GM12878 (cell line): ENCODE measurements around the gene THADA. TPM values are rescaled to one million over a fixed set of nuclear protein-coding genes. Genes with fewer than 3 reads are reported as not detected.

Experiments used
- ATAC-seq: fragments of 200-7000 bp; cut with Tn5 transposase; 3 replicates; pipeline ENCODE4 v1.9.1; 2020; ENCODE audit warnings: mild to moderate bottlenecking, moderate library complexity
- BruUV-seq: library from RNA; stranded (reverse); fragments of 400-500 nt; replicated peaks from 2 replicates; lab custom pipeline; 2021; lab: Mats Ljungman, UMichigan
- CTCF ChIA-PET: fragments of 300-600 bp; sonication (Branson Sonifier 250); formaldehyde crosslinking; extraction: SDS; loops from one replicate; lab custom pipeline; 2021; ENCODE audit warnings: inconsistent platforms; lab: Yijun Ruan, JAX
- POLR2A ChIA-PET: fragments of 350-600 bp; formaldehyde crosslinking; extraction: SDS; loops from one replicate; lab custom pipeline; 2021; ENCODE audit warnings: inconsistent platforms; lab: Charles Lee
- RAD21 ChIA-PET: fragments of 300-600 bp; sonication (Branson Sonifier 250); formaldehyde crosslinking; loops from one replicate; lab custom pipeline; 2023; ENCODE audit warnings: antibody characterized with exemption; ENCODE audit not compliant: unreplicated experiment; lab: Charles Lee
- SMC1A ChIA-PET: fragments of 300-600 bp; sonication (Branson Sonifier 250); formaldehyde crosslinking; loops from one replicate; lab custom pipeline; 2023; ENCODE audit not compliant: unreplicated experiment, uncharacterized antibody; lab: Charles Lee
- DNase-seq: peaks from one replicate; pipeline ENCODE4 v3.0.0-alpha.2; 2011; ENCODE audit warnings: low read depth, low spot score
- FAIRE-seq: peaks from 3 replicates; lab custom pipeline; 2011; peaks lifted over from hg19 to GRCh38; lab: Jason Lieb, UNC
- H2AFZ ChIP-seq: 2 replicates; pipeline ENCODE4 v1.6.0; 2011; ENCODE audit warnings: low read depth, low read length, control low read depth; ENCODE audit not compliant: control insufficient read depth
- H3K27ac ChIP-seq: 2 replicates; pipeline ENCODE4 v1.5.1; 2011; ENCODE audit warnings: control low read depth; ENCODE audit not compliant: control insufficient read depth, insufficient read depth
- H3K27me3 ChIP-seq, 2 experiments: replicated peaks in 1 of 2; 2 replicates each; pipeline versions ENCODE4 v1.6.0 to v1.6.1; 2011; ENCODE audit warnings: low read length in 1 of 2; ENCODE audit not compliant: control insufficient read depth in 2 of 2, insufficient read depth in 2 of 2
- H3K36me3 ChIP-seq, 2 experiments: 2 replicates each; pipeline ENCODE4 v1.5.1; 2011; ENCODE audit warnings: low read length in 1 of 2; ENCODE audit not compliant: control insufficient read depth in 2 of 2, insufficient read depth in 2 of 2
- H3K4me1 ChIP-seq: 2 replicates; pipeline ENCODE4 v1.6.1; 2011; ENCODE audit warnings: mild to moderate bottlenecking, low read length, moderate library complexity, mixed read lengths; ENCODE audit not compliant: control insufficient read depth, insufficient read depth
- H3K4me2 ChIP-seq: 2 replicates; pipeline ENCODE4 v1.6.0; 2011; ENCODE audit warnings: control low read depth; ENCODE audit not compliant: control insufficient read depth, insufficient read depth
- H3K4me3 ChIP-seq: fragments of 200-600 bp; sonication (generic); 2 replicates; pipeline ENCODE4 v1.5.1; 2016
- H3K79me2 ChIP-seq: 2 replicates; pipeline ENCODE4 v1.6.0; 2011; ENCODE audit warnings: low read length; ENCODE audit not compliant: control insufficient read depth, insufficient read depth
- H3K9ac ChIP-seq: 2 replicates; pipeline ENCODE4 v1.8.0; 2011; ENCODE audit warnings: low read length, control low read depth, mixed read lengths; ENCODE audit not compliant: control insufficient read depth, insufficient read depth
- H3K9me3 ChIP-seq: replicated peaks from 3 replicates; pipeline ENCODE4 v1.5.1; 2011; ENCODE audit warnings: mild to moderate bottlenecking, low read length; ENCODE audit not compliant: control insufficient read depth, insufficient read depth
- H4K20me1 ChIP-seq: 2 replicates; pipeline ENCODE4 v1.6.0; 2011; ENCODE audit not compliant: control insufficient read depth, insufficient read depth
- BCL11A ChIP-seq: IDR thresholded peaks from 2 replicates; pipeline ENCODE4 v1.6.1; 2011; ENCODE audit warnings: low read depth, low read length
- CBX5 ChIP-seq: sonication (generic); IDR thresholded peaks from 2 replicates; pipeline ENCODE4 v1.6.1; 2016; ENCODE audit warnings: low read depth, moderate library complexity, mild to moderate bottlenecking, inconsistent platforms
- CHD4 ChIP-seq: fragments of 200-600 bp; sonication (generic); IDR thresholded peaks from 2 replicates; pipeline ENCODE4 v1.6.1; 2016; ENCODE audit warnings: mild to moderate bottlenecking
- GABPA ChIP-seq: IDR thresholded peaks from 2 replicates; pipeline ENCODE4 v1.6.1; 2014; ENCODE audit warnings: antibody characterized with exemption, low read depth, mild to moderate bottlenecking, inconsistent platforms
- JUND ChIP-seq: IDR thresholded peaks from 2 replicates; pipeline ENCODE4 v1.6.1; 2012; ENCODE audit warnings: low read depth, mild to moderate bottlenecking, low read length, improper control_type of control experiment, moderate library complexity
- MEF2A ChIP-seq: IDR thresholded peaks from 2 replicates; pipeline ENCODE4 v1.6.1; 2011; ENCODE audit warnings: low read depth, mild to moderate bottlenecking, low read length, moderate library complexity; ENCODE audit not compliant: insufficient read depth
- MTA3 ChIP-seq: IDR thresholded peaks from 2 replicates; pipeline ENCODE4 v1.6.1; 2012; ENCODE audit warnings: low read length, inconsistent platforms, borderline replicate concordance
- NBN ChIP-seq: fragments of 450-650 bp; IDR thresholded peaks from 2 replicates; pipeline ENCODE4 v1.6.1; 2016
- RBBP5 ChIP-seq: fragments of 200-600 bp; sonication (generic); conservative IDR thresholded peaks from 2 replicates; pipeline ENCODE4 v1.6.1; 2016
- SP1 ChIP-seq: IDR thresholded peaks from one replicate; pipeline ENCODE4 v1.6.1; 2011; ENCODE audit warnings: low read depth, low read length
- SREBF2 ChIP-seq: IDR thresholded peaks from 2 replicates; pipeline ENCODE4 v1.6.1; 2012; ENCODE audit warnings: mild to moderate bottlenecking, low read length
- WRNIP1 ChIP-seq: IDR thresholded peaks from 2 replicates; pipeline ENCODE4 v1.6.1; 2011; ENCODE audit warnings: low read depth, low read length, improper control_type of control experiment, borderline replicate concordance
- ZNF384 ChIP-seq: IDR thresholded peaks from 2 replicates; pipeline ENCODE4 v1.6.1; 2012; ENCODE audit warnings: low read depth, mild to moderate bottlenecking, low read length, improper control_type of control experiment, borderline replicate concordance
- ZSCAN29 ChIP-seq: fragments of 450-650 bp; IDR thresholded peaks from 2 replicates; pipeline ENCODE4 v1.6.1; 2017; ENCODE audit warnings: mild to moderate bottlenecking, moderate library complexity
- ZZZ3 ChIP-seq: IDR thresholded peaks from 2 replicates; pipeline ENCODE4 v1.6.1; 2011; ENCODE audit warnings: low read depth; ENCODE audit not compliant: control insufficient read depth, insufficient read length
- WGBS: methylation state at CpG from one replicate; pipeline ENCODE4 v1.1.6; 2016; ENCODE audit warnings: low lambda C conversion rate; ENCODE audit not compliant: insufficient replicate concordance, insufficient coverage; ENCODE audit errors: missing lambda C conversion rate; 5-methylcytosine and 5-hydroxymethylcytosine counted together
- in situ Hi-C: fragments of 300-500 bp; cut with MboI; formaldehyde crosslinking; loops from 9 replicates; pipeline ENCODE4 v1.14.3; 2018; ENCODE audit warnings: mixed read lengths
- intact Hi-C: fragments of 100-400 bp; cut with micrococcal nuclease; formaldehyde crosslinking; loops from one replicate; pipeline ENCODE4 v1.14.2; 2022; ENCODE audit not compliant: unreplicated experiment
- polyA plus RNA-seq, 11 experiments: library from polyadenylated mRNA; depleted of rRNA in 4 of 11; unstranded in 6 of 11; stranded (reverse) in 5 of 11; fragments of >200 nt; fragmentation: Nextera tagmentation in 4 of 11; fragmentation: Illumina TruSeq in 1 of 11; extraction: Ambion mirVana in 4 of 11; extraction: Trizol in 1 of 11; gene quantifications; 1 replicate in 1 of 11; 2 replicates in 10 of 11; pipeline versions ENCODE4 v1.2.1 to v1.2.3, GENCODE V29; 2011 to 2016; ENCODE audit warnings: inconsistent platforms in 2 of 11, missing spikeins in 2 of 11, low read depth in 1 of 11
- total RNA-seq, 4 experiments: library from RNA; depleted of rRNA in 3 of 4; stranded (reverse); fragments of >200 nt in 3 of 4; fragmentation: Illumina TruSeq in 1 of 4; extraction: Trizol in 1 of 4; gene quantifications; 2 replicates each; pipeline versions ENCODE4 v1.2.1 to v1.2.3, GENCODE V29; 2013 to 2021

THADA gene
- total and polyA plus RNA-seq, 10 of the 15 experiments (the other 5 are each of a cell fraction or from before 2014, with no cell fraction given) = 14.6 to 33.2 (median 23.2) TPM

DNA sequence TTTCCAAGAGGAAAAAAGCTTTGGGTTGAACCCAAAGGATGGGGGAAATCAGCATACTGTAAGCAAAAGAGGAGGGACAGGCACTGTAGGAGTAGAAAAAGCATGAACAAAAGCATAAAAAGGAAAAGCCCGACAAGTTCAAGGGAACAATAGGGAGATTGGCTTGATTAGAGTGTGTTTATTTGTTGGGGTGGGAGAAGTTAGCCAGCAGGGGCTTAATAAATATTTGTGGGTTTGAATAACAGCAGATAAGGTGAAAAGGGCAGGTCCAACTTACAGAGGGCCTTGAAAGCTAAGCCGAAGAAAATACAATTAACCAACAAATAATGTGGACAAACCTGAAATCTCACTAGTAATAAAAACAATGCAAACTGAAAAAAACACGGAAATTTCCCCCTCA is 126.7 kb downstream of the THADA start:
- no peak for FAIRE-seq
- ATAC-seq = no peak
- intact Hi-C loops = no loop called here
- Histone ChIP-seq H3K4me1 (no peaks in the 10 kb centered on the region), H3K9me3 (no peaks in the 10 kb centered on the region), H2AFZ (no peak overlapping the region), H4K20me1 (no peaks in the 10 kb centered on the region), H3K4me2 (no peak overlapping the region), H3K27ac (no peak overlapping the region; the same call in 1 of the 2 replicates), H3K9ac (no peak overlapping the region), H3K79me2 (no peaks in the 10 kb centered on the region), H3K36me3 (peaks cover 0 to 4% of the 10 kb centered on the region in 2 experiments; a peak in 3 of 4 replicates), H3K4me3 (no peak overlapping the region), H3K27me3 (no peaks in the 10 kb centered on the region)
- BruUV-seq = no TSS peak
- RAD21 ChIA-PET = no interaction called here
- no peak for TF ChIP-seq SP1
- TF ChIP-seq CBX5 = no peak
- TF ChIP-seq RBBP5 = no peak
- TF ChIP-seq NBN = no peak
- TF ChIP-seq ZZZ3 = no peak
- TF ChIP-seq CHD4 = no peak
- no peak for TF ChIP-seq WRNIP1
- no peak for TF ChIP-seq MTA3
- no peak for TF ChIP-seq GABPA
- TF ChIP-seq ZNF384 = no peak
- no peak for TF ChIP-seq BCL11A
- no peak for TF ChIP-seq MEF2A
- TF ChIP-seq ZSCAN29 = no peak
- no peak for TF ChIP-seq JUND
- TF ChIP-seq SREBF2 = no peak
- CTCF ChIA-PET = interaction anchor here (1.2 to 1.4 kb wide), 2 partner anchors 9 to 16 kb away, joined by 3 to 4 read pairs; no protein-coding TSS in a partner anchor
- in situ Hi-C loops = no loop called here
- DNase-seq = no peak
- POLR2A ChIA-PET = no interaction called here
- SMC1A ChIA-PET = interaction anchor here (0.9 to 7.8 kb wide), 3 partner anchors 10 to 15 kb away, joined by 4 to 84 read pairs (median 4); no protein-coding TSS in a partner anchor
- 99% methylated on average over 3 of the region's 3 CpGs for WGBS
